ENCODE data around the gene RUFY1.

Gene RUFY1

DNA sequence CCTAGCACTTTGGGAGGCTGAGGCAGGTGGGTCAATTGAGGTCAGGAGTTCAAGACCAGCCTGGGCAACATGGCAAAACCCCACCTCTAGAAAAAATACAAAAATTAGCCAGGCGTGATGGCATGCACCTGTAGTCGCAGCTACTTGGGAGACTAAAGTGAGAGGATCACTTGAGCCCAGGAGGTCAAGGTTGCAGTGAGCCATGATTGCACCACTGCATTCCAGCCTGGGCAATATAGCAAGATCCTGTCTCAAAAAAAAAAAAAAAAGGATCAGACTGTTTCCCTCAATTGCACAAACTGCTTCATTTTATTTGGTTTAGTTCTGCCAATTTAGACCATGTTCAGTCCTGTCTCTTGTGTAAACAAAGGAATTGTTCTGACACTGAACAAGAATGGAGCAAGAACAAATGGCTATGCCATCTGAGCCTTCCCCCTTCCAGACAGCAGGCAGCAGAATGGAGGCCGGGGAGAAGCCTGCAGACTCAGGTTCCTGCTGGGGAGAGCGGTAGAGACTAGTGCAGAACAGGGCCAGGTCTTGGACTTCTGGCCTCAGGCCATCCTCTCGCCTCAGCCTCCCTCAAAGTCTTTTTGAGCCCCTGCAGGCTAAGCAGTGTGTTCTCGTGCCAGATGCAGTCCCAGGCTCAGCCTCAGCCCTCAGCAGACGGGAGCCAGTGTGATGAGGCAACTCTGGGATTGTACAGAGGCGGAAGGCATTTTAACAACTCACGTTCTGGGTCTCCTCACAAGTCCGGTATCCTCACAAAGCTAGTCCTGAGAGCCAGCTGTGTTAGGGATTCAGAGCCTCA, 54.9 kb downstream of the RUFY1 start:
- no peak for ATAC-seq

DNA sequence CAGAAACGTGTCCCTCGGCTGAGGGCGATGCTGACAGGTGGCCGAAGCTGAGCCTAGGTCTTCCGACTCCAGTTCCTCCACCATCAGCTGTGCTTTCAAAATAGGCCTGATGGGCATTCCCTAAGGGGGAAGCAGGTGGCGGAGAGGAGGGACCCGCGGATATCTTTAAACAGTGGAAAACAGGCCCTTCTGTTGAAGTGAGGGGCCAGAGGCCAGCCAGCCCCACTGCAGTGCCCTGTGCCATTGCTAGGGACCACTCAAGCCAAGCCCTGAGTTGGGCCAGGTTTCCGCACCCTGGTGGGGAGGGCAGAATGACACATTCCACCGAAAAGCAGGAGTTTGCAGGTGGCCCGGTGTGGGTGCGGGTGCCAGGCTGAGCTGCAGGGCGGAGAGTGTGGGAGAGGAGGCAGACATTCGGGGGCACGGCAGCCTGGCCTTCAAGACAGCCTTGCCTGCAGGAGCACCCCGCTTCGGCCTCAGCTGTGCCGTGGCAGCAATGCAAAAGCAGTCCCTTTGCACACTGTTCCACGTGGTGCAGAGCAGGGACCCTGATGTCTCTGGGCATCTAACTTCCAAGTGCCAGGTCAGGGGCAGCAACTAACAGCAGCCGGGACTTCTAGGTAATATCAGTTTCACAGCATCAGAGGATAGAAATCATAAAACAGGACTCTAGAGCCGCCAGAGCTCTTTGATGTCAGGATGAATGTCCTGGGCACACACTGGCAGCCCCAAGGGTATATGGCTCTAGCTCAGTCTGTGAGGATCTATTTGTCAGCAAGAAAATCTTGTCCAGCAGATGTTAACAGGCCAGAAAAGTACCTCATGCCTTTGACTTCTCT, 55.9 kb downstream of the RUFY1 start:
- ATAC-seq, result no peak

DNA sequence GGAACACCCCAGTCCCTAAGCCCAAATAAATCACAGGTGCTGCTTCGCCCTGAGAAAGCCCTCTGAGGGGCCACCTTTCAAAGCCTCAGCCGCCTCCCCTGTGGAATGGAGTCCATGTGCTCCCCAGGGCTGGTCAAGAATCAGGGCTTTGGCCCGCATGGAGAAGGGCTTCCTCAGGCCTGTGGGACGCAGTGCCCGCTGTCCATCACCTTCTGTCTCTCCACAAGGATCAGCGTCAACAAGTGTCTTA, 56.5 kb downstream of the RUFY1 start:
- ATAC-seq, result no peak

DNA sequence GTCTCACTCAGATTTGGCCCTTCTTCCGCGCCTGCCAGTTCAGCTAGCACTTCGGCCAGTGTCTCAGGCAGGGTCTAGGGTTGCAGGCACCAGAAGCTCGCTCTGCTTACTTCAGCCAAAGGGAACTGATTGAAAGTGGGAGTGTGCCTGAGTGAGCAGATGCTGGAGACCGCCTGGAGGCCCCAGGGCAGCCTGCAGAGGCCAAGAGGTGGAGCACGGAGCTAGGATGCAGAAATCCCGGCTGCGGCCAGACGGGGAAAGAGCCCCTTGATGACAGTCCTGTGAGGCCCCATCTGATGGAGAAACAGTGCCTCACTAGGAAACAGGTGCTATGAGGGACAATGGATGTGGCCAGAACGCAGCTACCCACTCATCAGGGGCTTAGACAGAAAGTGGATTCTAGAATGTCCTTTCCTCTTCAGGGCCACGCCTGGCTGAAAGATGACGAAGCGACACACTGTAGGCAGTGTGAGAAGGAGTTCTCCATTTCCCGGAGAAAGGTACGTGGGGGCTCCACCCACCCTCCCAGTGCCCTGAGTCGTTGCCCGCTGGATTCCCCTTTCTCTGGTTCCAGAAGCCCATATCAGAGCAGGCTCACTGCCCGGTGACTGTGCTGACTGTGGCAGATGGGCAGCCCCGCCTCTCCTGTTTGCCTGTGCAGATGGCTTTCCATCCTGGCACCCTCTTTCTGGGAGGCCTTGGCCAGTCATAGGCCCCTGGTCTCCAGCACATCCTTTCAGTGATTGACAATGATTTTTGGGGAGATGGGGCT, 57.0 kb downstream of the RUFY1 start:
- no peak for ATAC-seq

DNA sequence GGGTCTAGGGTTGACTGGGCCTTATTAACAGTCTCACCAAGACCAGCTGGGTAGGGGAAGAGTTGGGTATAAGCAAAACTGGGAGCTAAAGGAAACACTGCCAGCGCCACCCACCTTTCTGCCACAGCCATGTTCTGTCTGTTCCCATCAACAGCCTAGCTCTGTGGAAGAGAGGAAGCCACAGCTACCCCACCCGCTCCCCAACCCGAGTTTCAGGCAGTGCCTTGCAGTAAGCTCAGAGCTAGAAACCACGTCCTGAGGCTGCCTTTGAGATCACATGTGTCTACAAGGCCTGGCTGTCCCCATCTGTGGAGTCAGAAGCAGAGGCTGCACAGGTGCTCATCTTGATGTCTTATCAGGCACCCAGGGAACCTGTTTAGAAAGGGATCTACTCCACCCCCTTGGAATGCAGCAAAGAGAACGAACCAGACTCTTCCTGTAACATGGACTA, 57.8 kb downstream of the RUFY1 start:
- ATAC-seq, result peak in 1 of 2 donors; percentile 15

DNA sequence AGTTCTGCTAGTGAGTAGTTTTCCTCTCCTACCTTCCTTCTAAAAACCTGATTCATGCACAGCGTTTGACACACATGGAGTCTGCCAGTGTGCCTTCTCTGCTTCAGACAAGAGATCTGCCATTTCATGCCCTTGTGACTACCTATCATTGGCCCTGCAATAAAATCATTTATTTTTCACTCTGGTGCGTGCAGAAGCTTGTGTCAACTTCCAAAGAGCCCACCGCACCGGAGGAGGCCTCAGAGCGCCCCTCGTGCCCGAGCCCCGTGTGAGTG, 59.4 kb downstream of the RUFY1 start:
- ATAC-seq, result no peak

DNA sequence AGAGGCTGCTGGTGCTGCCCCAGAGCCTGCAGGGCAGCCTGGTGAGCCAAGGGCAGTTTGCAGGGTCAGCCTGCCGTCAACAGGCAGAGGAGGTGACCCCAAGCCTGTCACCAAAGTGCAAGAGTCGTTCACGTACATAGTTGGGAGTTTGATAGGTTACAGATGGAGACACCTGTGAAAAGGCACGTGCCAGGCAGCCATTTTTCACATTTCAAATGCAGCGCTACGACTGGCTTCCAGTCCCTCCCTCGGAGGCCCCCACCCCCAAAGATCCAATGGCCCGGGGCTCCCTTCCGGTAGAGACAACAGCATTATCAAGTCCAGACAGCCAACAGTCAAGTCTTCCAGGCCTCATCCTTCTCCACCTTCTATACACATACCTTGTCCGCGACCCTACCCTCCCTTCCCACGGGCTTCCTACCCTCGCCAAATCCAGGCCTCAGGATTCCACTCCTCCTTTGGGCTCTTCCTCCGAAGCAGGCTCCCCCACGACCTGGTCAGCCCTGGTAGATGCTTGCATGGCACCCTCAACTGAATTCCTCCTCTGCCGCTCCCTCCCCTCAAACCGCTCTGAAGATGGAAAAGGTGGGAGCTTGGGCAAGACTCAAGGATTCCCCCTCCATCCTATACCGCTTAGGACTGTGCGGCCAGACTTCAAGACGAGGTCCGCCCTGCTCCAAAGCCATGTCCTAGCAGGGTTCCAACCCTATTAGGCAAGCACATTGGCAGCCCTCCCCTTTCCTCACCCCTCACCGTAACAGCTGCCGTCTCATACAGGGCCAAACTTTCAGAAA, 60.0 kb downstream of the RUFY1 start:
- no peak for ATAC-seq

DNA sequence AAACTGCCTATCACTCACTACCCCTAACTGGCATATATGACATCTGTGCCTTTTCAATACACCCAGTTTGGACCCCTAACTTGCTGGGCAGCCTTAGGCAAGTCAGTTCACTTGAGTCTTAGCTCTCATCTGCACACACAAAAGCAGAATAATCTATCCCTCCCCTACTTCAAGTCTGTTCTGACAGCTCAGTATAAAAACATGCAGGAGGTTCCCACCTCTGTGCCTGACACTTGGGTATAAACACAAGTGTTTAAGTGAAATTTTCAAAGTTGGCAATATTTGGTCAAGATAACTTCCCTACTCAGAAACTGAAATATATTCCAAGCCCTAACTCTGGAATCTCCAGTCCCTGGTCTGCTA, 60.5 kb downstream of the RUFY1 start:
- ATAC-seq, result no peak

DNA sequence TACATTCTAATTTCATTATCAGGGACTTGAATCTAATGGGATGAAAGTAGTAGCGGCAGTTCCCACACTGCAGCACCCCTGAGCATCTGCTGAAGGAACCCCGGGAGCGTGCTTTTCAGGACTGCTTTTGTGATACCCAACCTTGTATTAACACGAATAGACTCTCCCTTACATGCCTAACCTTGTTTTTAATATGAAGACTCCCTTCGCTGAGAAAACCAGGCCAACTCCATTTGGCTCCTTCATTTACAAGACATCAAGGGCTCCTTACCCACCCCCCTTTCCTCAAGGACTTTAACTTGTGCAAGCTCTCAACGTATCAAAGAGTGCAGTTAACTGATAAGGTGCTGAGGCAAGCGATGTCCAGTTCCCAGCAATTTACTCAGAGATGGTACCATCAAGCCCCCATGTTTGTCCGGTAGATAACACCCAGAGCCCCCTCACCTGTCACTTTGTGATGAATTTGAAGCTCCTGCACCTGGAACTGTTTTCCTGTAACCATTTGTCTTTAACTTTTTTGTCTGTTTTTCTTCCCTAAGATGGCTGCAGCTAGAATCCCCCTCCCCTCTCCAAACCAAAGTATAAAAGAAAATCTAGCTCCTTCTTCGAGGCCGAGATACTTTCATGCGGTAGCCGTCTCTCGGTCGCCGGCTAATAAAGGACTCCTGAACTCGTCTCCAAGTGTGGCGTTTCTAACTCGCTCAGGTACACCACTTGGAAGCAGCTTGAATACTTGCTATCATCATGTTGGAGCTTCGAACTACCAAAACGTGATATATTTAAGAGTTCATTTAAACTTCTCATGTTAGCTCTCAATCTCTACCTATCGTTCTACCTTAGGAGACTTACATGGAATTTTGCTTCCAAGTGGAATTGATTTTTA, 62.5 kb downstream of the RUFY1 start:
- ATAC-seq, result no peak

DNA sequence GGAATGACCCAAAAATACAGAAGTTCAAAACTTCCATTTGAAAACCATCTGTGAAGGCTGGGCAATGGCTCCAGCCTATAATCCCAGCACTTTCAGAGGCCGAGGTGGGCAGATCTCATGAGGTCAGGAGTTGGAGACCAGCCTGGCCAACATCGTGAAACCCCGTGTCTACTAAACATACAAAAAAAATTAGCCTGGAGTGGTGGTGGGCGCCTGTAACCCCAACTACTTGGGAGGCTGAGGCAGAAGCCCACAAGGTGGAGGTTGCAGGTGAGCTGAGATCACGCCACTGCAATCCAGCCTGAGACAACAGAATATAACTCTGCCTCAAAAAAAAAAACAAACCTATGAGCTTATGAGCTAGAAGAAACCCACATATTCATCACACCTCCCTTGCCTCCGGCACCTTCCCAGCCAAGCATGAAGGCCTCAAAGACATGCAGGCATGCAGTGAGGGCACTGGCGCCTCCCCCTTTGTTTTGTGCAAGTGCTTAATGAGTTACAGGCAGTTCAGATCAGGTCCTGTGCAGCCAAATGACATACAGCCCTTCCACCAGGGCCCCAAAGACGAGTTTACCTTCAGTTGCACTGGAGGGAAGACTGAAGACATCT, 63.2 kb downstream of the RUFY1 start:
- no peak for ATAC-seq

DNA sequence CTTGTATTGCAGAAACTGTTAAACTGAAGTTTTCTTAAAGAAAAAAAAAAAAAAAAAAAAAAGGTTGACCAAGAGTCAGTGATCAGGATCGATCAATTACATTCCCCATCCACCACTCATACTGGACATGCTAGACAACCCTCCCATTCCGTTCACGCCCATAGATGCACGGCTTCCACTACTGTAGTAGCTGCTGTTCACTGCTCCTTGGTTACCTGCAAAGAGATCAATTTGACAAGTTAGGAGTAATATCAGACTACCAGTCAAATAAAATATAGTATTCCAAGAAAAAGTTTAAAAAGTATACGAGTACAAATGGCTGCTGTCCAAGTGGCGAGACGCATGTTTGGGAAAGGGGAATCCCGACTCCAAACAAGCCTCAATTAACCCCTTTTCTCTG, 64.4 kb downstream of the RUFY1 start:
- no peak for ATAC-seq

DNA sequence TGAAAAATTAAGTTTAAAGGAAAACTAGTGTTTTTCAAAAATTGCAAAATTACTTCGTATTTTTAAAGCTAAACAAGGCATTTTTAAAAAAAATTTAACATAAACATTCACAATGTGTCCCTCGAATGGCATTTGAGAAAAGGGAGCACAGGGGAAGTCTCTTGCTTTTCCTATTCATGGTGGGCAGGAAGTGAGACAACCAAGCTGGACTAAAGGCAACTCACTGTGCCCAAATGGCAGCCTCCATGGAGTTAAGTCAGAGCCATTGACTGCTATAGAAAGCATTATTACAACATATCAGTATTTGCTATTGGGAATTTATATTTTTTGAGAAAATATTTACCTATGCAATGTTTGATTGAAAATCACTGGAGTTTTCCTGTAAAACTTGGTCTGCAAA, 64.8 kb downstream of the RUFY1 start:
- ATAC-seq, result no peak

DNA sequence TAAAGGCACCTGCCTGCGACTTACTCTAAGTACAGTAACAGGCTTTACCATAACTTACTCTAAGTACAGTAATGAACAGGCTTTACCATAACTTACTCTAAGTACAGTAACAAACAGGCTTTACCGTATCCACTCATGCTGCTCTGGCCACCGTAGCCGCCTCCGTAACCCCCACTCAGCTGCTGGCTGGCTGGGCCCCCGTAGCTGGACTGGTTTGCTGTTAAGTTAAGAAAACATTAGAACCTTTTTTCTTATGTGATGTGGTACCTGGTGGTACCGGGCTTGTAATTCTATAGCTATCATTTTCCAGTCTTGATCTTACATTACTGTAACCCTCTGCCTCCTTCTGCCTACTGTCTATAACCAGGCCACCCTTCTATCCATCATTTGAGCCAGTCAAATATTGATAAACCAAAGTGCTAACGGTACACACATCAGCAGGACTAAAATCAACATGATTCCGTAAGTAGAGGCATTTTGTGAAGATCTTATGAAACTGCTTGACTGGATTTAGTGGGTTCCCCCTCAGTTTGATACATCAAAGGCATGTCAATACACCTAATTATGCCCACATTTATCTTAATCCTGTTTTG, 65.7 kb downstream of the RUFY1 start:
- no peak for ATAC-seq

DNA sequence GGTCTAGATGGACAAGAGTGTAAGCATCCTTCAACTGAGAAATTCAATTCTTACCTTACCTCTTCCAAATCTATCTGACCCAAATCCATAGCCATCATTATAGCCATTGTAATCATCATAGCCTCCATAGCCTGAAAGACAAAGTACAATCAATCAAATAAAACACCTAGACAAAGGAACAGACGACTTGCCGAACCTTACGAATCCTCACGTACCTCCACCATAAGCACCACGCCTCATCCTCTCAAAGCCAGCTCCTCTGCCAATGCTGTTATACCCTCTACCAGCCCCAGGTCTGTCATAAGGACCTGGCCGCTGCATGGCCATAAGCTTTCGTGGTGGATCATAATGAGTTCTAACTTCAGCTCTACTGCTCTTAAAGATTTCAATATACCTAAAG, 67.6 kb downstream of the RUFY1 start:
- no peak for ATAC-seq

DNA sequence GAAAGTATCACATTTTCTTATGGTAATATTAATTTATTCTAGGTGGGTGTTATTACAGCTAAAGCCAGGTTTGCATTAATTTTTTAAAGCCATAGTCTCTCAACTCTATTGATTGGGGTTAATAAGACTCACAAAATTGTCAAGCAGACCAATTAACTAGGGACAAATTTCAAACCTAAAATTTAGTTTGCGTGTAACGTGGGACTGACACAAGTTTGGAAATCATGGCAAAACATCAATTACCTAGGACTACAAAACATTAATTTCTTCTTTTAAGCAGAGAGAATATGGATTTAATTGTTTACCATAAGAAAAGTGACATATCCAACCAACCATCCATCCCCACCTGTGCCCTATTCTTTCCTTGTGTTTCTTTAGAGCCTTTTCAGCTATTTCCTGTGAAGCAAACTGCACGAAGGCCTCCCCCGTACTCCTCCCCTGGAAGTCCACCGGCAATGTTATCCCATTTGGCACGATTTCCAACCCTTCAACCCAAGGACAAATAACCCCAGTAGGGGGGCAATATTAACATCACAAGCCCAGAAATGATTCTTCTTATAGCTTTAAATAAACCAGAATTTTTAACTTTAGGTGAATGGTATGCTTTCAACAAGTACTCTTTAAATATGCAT, 68.7 kb downstream of the RUFY1 start:
- no peak for ATAC-seq

DNA sequence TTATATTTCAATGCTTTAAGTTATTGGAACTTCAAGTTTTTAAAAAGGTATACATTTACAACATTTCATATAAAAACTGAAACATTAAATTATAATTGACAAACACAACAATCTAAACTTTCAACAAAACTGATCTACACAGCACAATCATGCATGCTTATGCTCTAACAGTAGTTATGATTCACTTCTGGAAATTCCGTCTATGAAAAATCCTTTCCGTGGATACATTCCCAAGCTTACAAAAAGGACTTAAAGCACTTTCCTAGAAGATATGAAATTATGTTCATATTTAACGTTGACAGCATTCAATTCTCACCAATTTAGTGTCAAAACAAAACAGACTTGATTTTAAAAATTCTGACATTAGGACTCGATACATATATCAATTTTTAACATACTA, 69.4 kb downstream of the RUFY1 start:
- no peak for ATAC-seq

DNA sequence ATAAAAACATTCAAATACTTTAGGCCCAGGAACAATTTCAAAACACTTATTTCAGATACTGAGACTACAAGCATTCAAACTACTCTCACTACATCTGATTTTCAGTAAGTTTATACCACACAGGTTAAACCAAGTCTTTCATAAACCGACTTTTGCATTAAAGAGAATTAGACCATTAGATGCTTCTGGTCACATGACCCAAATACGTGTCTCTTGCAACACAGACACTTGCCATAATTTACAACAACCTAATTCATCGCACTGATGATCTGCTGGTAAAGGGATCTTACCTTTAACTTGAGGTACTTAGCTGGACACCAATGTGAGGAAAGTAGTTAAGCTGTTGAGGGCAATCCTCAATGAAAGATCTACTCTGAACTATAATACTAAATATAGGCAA, 69.9 kb downstream of the RUFY1 start:
- ATAC-seq, result no peak

DNA sequence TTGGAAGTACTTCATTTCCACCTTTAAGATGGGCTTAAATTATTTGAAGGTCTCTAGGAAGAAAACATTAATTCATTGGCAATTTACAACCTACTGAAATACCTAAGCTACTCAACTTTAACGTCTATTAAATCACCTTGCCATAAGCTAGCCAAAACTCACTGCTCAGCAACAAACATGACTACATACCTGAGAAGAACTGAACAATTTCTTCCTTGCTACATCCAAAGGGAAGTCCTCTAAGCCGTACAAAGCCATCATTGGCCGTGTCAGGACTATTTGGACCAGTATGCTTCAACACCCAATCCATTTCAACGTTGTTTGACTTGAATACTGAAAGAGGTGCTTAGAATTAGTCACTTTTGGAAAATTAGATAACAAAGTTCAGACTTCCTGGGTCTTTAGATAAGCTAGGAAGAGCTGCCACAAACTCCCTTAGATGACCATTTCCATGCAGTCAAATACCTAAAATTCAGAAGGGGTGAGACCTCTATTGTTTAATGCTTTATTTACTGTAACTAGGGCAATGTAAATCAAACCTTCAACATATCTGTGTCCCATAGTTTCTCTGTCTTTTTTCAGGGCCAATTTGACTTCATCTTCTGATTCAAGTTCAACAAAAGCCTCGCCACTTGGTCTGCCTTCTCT, 70.5 kb downstream of the RUFY1 start:
- ATAC-seq, result no peak

DNA sequence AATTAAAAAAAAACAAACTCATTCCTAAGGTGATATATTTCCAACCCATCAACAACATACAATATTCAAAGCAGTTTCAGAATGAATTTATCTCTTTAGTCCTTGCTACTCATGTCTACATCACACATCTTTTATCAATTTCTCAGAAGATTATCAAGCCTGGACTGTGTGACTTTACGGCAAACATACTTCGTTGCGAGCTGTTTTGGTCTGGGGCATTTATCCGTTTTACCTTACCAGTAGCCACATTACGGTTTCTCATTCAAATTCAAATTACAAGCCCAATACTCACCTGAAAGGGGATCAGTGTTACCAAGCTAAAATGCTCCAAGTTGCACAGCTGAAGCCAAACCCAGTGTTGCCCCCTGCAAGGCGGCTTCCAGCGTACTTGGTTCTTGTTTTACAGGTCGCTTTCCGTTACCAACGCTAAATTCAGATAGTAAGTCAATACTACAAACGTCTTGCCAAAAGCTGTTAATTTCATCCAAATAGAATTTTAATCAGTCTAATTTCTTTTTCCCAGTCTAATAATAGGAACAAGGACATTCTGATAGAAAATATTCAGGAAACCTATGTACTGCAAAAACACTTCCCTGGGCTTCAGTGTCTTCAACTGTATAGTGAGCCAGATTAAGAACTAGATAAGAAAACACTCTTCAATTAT, 71.3 kb downstream of the RUFY1 start:
- ATAC-seq, result no peak
